HG02642 (cell line): Measurements from ENCODE around the gene SH3BP1.
"Not testable (repeated sequence)": the region's sequence is repeated elsewhere in the genome, so short reads cannot be mapped to it uniquely, and the experiment has no call there.

Experiments used
- ATAC-seq: cut with Tn5 transposase; IDR thresholded peaks from one replicate; pipeline ENCODE4 v1.9.1; 2021; ENCODE audit warnings: mild to moderate bottlenecking; ENCODE audit not compliant: unreplicated experiment, poor library complexity

Gene SH3BP1

GRCh38 chr22:37656583-37656982, 17.1 kb downstream of the SH3BP1 start:
- not testable (repeated sequence) for ATAC-seq

- no peak for ATAC-seq
These were observed 18.2 kb downstream of the SH3BP1 start for GRCh38 chr22:37657590-37658132.

- peak; percentile 82 for ATAC-seq
These were observed 18.9 kb downstream of the SH3BP1 start, which contains the start of gene PDXP for GRCh38 chr22:37658133-37659065. Gene PDXP, plus strand, starts transcription at chr22:37658723. Its CDS starts 60 bp downstream, at chr22:37658783.

GRCh38 chr22:37659066-37659896, 19.8 kb downstream of the SH3BP1 start:
- ATAC-seq, result peak; percentile 23

GRCh38 chr22:37659897-37660708, 20.6 kb downstream of the SH3BP1 start:
- ATAC-seq, result no peak

- ATAC-seq, result no peak
These were observed 21.2 kb downstream of the SH3BP1 start for GRCh38 chr22:37660709-37661045.

GRCh38 chr22:37661160-37661924, 21.9 kb downstream of the SH3BP1 start:
- ATAC-seq, result no peak

GRCh38 chr22:37662039-37662438, 22.6 kb downstream of the SH3BP1 start:
- ATAC-seq, result no peak

GRCh38 chr22:37663521-37664140, 24.2 kb downstream of the SH3BP1 start:
- no peak for ATAC-seq

GRCh38 chr22:37664249-37665101, 25.0 kb downstream of the SH3BP1 start:
- ATAC-seq, result no peak

- ATAC-seq, result no peak
These were observed 26.0 kb downstream of the SH3BP1 start for GRCh38 chr22:37665487-37665886.

- ATAC-seq, result no peak
These were observed 30.1 kb downstream of the SH3BP1 start for GRCh38 chr22:37669586-37669985.

GRCh38 chr22:37672206-37672919, 32.9 kb downstream of the SH3BP1 start:
- no peak for ATAC-seq

- no peak for ATAC-seq
These were observed 33.5 kb downstream of the SH3BP1 start for GRCh38 chr22:37672920-37673455.

GRCh38 chr22:37674248-37674647, 34.8 kb downstream of the SH3BP1 start:
- no peak for ATAC-seq

GRCh38 chr22:37674951-37675929, 35.8 kb downstream of the SH3BP1 start, which contains the start of gene LGALS1:
Gene LGALS1, plus strand, starts transcription at chr22:37675636. Its CDS starts 67 bp downstream, at chr22:37675703.
- ATAC-seq, result peak; percentile 45
